ENCODE data around the gene C1S.

Gene C1S

GRCh38 chr12:7065073-7065623 is 4.6 kb downstream of the C1S start:
- TF ChIP-seq, protein P1, sequence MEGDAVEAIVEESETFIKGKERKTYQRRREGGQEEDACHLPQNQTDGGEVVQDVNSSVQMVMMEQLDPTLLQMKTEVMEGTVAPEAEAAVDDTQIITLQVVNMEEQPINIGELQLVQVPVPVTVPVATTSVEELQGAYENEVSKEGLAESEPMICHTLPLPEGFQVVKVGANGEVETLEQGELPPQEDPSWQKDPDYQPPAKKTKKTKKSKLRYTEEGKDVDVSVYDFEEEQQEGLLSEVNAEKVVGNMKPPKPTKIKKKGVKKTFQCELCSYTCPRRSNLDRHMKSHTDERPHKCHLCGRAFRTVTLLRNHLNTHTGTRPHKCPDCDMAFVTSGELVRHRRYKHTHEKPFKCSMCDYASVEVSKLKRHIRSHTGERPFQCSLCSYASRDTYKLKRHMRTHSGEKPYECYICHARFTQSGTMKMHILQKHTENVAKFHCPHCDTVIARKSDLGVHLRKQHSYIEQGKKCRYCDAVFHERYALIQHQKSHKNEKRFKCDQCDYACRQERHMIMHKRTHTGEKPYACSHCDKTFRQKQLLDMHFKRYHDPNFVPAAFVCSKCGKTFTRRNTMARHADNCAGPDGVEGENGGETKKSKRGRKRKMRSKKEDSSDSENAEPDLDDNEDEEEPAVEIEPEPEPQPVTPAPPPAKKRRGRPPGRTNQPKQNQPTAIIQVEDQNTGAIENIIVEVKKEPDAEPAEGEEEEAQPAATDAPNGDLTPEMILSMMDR (IDR thresholded peaks at IDR 0.05; ENCODE audit: borderline replicate concordance, control extremely low read depth, extremely low read depth, insufficient read depth, missing control alignments): no peak
- in situ Hi-C loops (cut with MboI; ENCODE audit: low sequenced_read_pairs, unreplicated experiment): no loop called here
- DNase-seq (ENCODE audit: low spot score): no peak

- TF ChIP-seq, protein P1 (IDR thresholded peaks at IDR 0.05; ENCODE audit: borderline replicate concordance, control extremely low read depth, extremely low read depth, insufficient read depth, missing control alignments): no peak
- no peak for DNase-seq (ENCODE audit: low spot score)
- in situ Hi-C loops (cut with MboI; ENCODE audit: low sequenced_read_pairs, unreplicated experiment): no loop called here
These were observed 6.1 kb downstream of the C1S start for GRCh38 chr12:7066596-7066995.

- TF ChIP-seq, protein P1 (IDR thresholded peaks at IDR 0.05; ENCODE audit: borderline replicate concordance, control extremely low read depth, extremely low read depth, insufficient read depth, missing control alignments): no peak
- in situ Hi-C loops (cut with MboI; ENCODE audit: low sequenced_read_pairs, unreplicated experiment): no loop called here
- DNase-seq (ENCODE audit: low spot score): no peak
These were observed 6.6 kb downstream of the C1S start for GRCh38 chr12:7067096-7067495.

DNA sequence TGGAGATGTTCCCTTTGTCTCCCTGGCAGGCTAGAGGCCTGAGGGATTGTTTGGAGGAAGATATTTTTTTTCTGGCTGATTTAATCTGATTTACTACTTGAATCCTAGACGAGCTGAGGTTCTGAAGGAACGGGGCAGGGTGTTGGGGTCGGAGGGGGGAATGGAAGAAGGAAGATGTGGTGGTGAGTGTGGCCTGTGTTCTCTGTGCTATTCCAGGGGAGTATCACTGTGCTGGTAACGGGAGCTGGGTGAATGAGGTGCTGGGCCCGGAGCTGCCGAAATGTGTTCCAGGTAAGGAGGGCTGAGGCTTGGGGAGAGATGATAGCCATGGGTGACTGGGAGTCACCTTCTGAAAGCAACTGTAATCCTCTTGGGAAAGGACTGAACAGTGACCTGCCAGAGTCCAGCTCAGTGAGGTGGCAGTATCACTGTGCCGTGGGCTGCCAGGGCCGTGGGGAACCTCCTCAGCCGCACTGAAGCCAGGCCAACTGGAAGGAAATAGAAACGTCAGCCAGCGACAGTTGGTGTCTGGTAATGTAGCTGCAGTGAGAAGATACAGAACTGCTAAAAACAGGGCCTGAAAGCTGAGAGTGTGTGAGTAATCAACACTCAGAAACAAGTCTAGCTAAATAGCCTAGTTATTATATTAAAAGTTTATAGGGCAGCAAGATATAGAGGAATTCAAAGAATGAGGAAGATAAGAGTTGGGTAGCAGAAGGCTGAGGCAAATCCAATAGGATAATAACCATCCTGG is 7.9 kb downstream of the C1S start:
- TF ChIP-seq, protein P1 (IDR thresholded peaks at IDR 0.05; ENCODE audit: borderline replicate concordance, control extremely low read depth, extremely low read depth, insufficient read depth, missing control alignments): no peak
- DNase-seq (ENCODE audit: low spot score): no peak
- in situ Hi-C loops (cut with MboI; ENCODE audit: low sequenced_read_pairs, unreplicated experiment): no loop called here

DNA sequence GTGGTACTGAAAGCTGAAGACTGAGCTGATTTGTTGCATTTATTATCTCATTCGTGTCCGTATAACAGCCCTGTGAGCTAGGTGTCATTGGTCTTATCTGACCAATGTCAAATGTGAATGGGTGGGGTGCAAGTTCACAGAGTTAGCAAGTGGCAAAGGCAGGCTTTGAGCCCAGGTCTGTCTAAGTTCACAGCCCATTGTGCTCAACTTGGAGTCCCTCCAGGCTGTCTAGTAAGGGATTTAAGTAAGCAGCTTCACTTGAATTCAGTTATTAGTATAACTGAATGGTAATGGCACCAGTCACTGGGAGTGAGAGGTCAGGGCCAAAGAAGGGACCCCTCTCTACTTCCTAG is 8.5 kb downstream of the C1S start:
- TF ChIP-seq, protein P1 (IDR thresholded peaks at IDR 0.05; ENCODE audit: borderline replicate concordance, control extremely low read depth, extremely low read depth, insufficient read depth, missing control alignments): no peak
- DNase-seq (ENCODE audit: low spot score): no peak

DNA sequence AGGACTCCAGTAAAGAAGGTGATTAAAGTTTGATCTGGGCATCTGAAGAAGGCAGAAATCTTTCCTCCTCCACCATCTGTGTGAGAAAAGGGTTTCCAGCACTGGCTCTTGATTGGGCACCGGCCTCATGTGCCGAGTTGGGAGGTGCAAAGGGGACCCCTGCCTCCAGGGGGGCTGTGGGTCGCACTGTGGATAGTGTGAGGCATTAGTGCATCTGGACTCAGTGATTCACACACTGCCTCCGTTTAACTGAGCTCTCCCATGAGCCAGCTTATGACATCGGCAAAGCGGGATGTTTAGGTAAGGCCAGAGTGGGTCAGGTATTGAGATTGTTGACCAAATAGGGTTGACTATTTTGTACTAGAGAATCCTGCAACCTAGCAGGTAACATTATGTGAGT is 8.9 kb downstream of the C1S start:
- TF ChIP-seq, protein P1 (IDR thresholded peaks at IDR 0.05; ENCODE audit: borderline replicate concordance, control extremely low read depth, extremely low read depth, insufficient read depth, missing control alignments): no peak
- DNase-seq (ENCODE audit: low spot score): no peak
- in situ Hi-C loops (cut with MboI; ENCODE audit: low sequenced_read_pairs, unreplicated experiment): no loop called here

More for the DNA sequence above, 8.5 kb downstream of the C1S start:
- in situ Hi-C loops (cut with MboI; ENCODE audit: low sequenced_read_pairs, unreplicated experiment): no loop called here

Data from GM13976 (cell line).